ENCODE measurements around the gene CSNK2B. TPM values are rescaled to one million over a fixed set of nuclear protein-coding genes. Genes with fewer than 3 reads are reported as not detected.
A peak's percentile ranks its signal among the peaks of the same experiment; 100 is the strongest.

Gene CSNK2B
- total and polyA plus RNA-seq, 9 of the 15 experiments (the other 6 are each of a cell fraction or from before 2014, with no cell fraction given), result 120 to 1,126 (median 529) TPM

GRCh38 chr6:31630177-31630934 lies 35.5 kb upstream of the CSNK2B start (continued):
- TF ChIP-seq ZBTB40 (IDR thresholded peaks at IDR 0.05) (no peak), ZBTB40 (CRISPR knock-in tag; IDR thresholded peaks at IDR 0.05) (no peak), ZNF444 (CRISPR knock-in tag; IDR thresholded peaks at IDR 0.05) (no peak), RBM39 (optimal IDR thresholded peaks at IDR 0.05; ENCODE audit: low read depth, low read length) (no peak), YY1 (IDR thresholded peaks at IDR 0.05; ENCODE audit: borderline replicate concordance in 1 of 3, control insufficient read depth in 1 of 3, extremely low read depth in 1 of 3, insufficient read depth in 3 of 3, insufficient read length in 1 of 3, insufficient replicate concordance in 2 of 3, low read depth in 1 of 3, low read length in 2 of 3) (no peak), ZNF639 (CRISPR knock-in tag; conservative IDR thresholded peaks at IDR 0.05 in 1 of 2, IDR thresholded peaks at IDR 0.05 in 1 of 2) (no peak), XRCC3 (IDR thresholded peaks at IDR 0.05) (no peak), ARID2 (IDR thresholded peaks at IDR 0.05) (no peak), CCAR2 (IDR thresholded peaks at IDR 0.05; ENCODE audit: low read depth, low read length) (no peak), ZNF41 (CRISPR knock-in tag; conservative IDR thresholded peaks at IDR 0.05) (no peak), POLR2A (conservative IDR thresholded peaks at IDR 0.05) (peak; percentile 68), SUPT5H (IDR thresholded peaks at IDR 0.05) (peak; percentile 54), CEBPB (tag; IDR thresholded peaks at IDR 0.05) (no peak), PBX2 (CRISPR knock-in tag; IDR thresholded peaks at IDR 0.05; ENCODE audit: low read depth) (no peak), PBX2 (tag; conservative IDR thresholded peaks at IDR 0.05; ENCODE audit: low read depth) (no peak)
